Measurements from ENCODE around the gene TADA2A.

The TADA2A gene

GRCh38 chr17:37494401-37494831 lies 87.7 kb downstream of the TADA2A start:
- TF ChIP-seq CTCF (conservative IDR thresholded peaks at IDR 0.05; ENCODE audit: low read depth, low read length), result no peak
- no peaks in the 10 kb centered on the region for H3K36me3 ChIP-seq (ENCODE audit: insufficient read depth)
- H3K4me1 ChIP-seq (ENCODE audit: low read depth, poor library complexity, severe bottlenecking), result peaks cover 7% of the 10 kb centered on the region
- H3K79me2 ChIP-seq (ENCODE audit: insufficient read depth, low read depth), result peaks cover 30% of the 10 kb centered on the region; the same call in 1 of the 2 replicates
- H3K4me3 ChIP-seq (IDR thresholded peaks at IDR 0.05; ENCODE audit: insufficient read depth, low read depth, low read length), result no peak overlapping the region
- no peaks in the 10 kb centered on the region for H3K27me3 ChIP-seq (ENCODE audit: insufficient read depth, low read depth)
- H2AFZ ChIP-seq (ENCODE audit: low read depth), result no peak overlapping the region
- no peaks in the 10 kb centered on the region for H4K20me1 ChIP-seq (ENCODE audit: insufficient read depth)
- H3K9ac ChIP-seq, result no peak overlapping the region
- H3K4me2 ChIP-seq, result no peak overlapping the region
- no peak overlapping the region for H3K27ac ChIP-seq

GRCh38 chr17:37494971-37495370 lies 88.3 kb downstream of the TADA2A start:
- Histone ChIP-seq H3K4me3 (IDR thresholded peaks at IDR 0.05; ENCODE audit: insufficient read depth, low read depth, low read length) (no peak overlapping the region), H3K4me2 (no peak overlapping the region), H3K4me1 (ENCODE audit: low read depth, poor library complexity, severe bottlenecking) (peaks cover 7% of the 10 kb centered on the region), H3K36me3 (ENCODE audit: insufficient read depth) (no peaks in the 10 kb centered on the region), H3K79me2 (ENCODE audit: insufficient read depth, low read depth) (peaks cover 30% of the 10 kb centered on the region; the same call in 1 of the 2 replicates), H3K9ac (no peak overlapping the region), H4K20me1 (ENCODE audit: insufficient read depth) (no peaks in the 10 kb centered on the region), H3K27me3 (ENCODE audit: insufficient read depth, low read depth) (no peaks in the 10 kb centered on the region), H2AFZ (ENCODE audit: low read depth) (no peak overlapping the region), H3K27ac (no peak overlapping the region)
- no peak for TF ChIP-seq CTCF (conservative IDR thresholded peaks at IDR 0.05; ENCODE audit: low read depth, low read length)

- TF ChIP-seq CTCF (conservative IDR thresholded peaks at IDR 0.05; ENCODE audit: low read depth, low read length), result no peak
- H3K4me3 ChIP-seq (IDR thresholded peaks at IDR 0.05; ENCODE audit: insufficient read depth, low read depth, low read length), result no peak overlapping the region
- H4K20me1 ChIP-seq (ENCODE audit: insufficient read depth), result no peaks in the 10 kb centered on the region
- H3K9ac ChIP-seq, result no peak overlapping the region
- peaks cover 15% of the 10 kb centered on the region; the same call in 1 of the 2 replicates for H3K79me2 ChIP-seq (ENCODE audit: insufficient read depth, low read depth)
- no peak overlapping the region for H3K27ac ChIP-seq
- H2AFZ ChIP-seq (ENCODE audit: low read depth), result no peak overlapping the region
- peaks cover 7% of the 10 kb centered on the region for H3K4me1 ChIP-seq (ENCODE audit: low read depth, poor library complexity, severe bottlenecking)
- no peaks in the 10 kb centered on the region for H3K36me3 ChIP-seq (ENCODE audit: insufficient read depth)
- H3K27me3 ChIP-seq (ENCODE audit: insufficient read depth, low read depth), result no peaks in the 10 kb centered on the region
- no peak overlapping the region for H3K4me2 ChIP-seq
Observed at GRCh38 chr17:37500378-37500777, 93.7 kb downstream of the TADA2A start.

- no peak overlapping the region for H3K4me3 ChIP-seq (IDR thresholded peaks at IDR 0.05; ENCODE audit: insufficient read depth, low read depth, low read length)
- H4K20me1 ChIP-seq (ENCODE audit: insufficient read depth), result no peaks in the 10 kb centered on the region
- no peak for TF ChIP-seq CTCF (conservative IDR thresholded peaks at IDR 0.05; ENCODE audit: low read depth, low read length)
- no peak overlapping the region for H3K4me2 ChIP-seq
- no peak overlapping the region for H2AFZ ChIP-seq (ENCODE audit: low read depth)
- peaks cover 10% of the 10 kb centered on the region; the same call in 1 of the 2 replicates for H3K79me2 ChIP-seq (ENCODE audit: insufficient read depth, low read depth)
- H3K27ac ChIP-seq, result no peak overlapping the region
- H3K4me1 ChIP-seq (ENCODE audit: low read depth, poor library complexity, severe bottlenecking), result peaks cover 10% of the 10 kb centered on the region
- H3K27me3 ChIP-seq (ENCODE audit: insufficient read depth, low read depth), result no peaks in the 10 kb centered on the region
- no peak overlapping the region for H3K9ac ChIP-seq
- H3K36me3 ChIP-seq (ENCODE audit: insufficient read depth), result no peaks in the 10 kb centered on the region
Observed at GRCh38 chr17:37502009-37502936, 95.6 kb downstream of the TADA2A start.

Measured in KMS-11 (cell line).